ENCODE results near the gene SLC6A13.

Gene SLC6A13

GRCh38 chr12:204261-204678, 58.4 kb downstream of the SLC6A13 start:
- H3K9ac ChIP-seq (ENCODE audit: low read length): no peak overlapping the region
- H3K4me3 ChIP-seq (ENCODE audit: low read length): peak overlapping the region; percentile 42
- peaks cover 41% of the 10 kb centered on the region for H3K27me3 ChIP-seq (replicated peaks; ENCODE audit: control insufficient read depth, insufficient read depth, low read length)
- peaks cover 10% of the 10 kb centered on the region for H3K4me1 ChIP-seq (ENCODE audit: control insufficient read depth, insufficient read depth, low read length)
- no peaks in the 10 kb centered on the region for H3K36me3 ChIP-seq (ENCODE audit: control insufficient read depth, insufficient read depth, low read length, severe bottlenecking)
- no peak for DNase-seq (ENCODE audit: low read depth)
- H3K9me3 ChIP-seq (ENCODE audit: control insufficient read depth, low read length): no peaks in the 10 kb centered on the region

- peak overlapping the region; percentile 42 for H3K4me3 ChIP-seq (ENCODE audit: low read length)
- peaks cover 37% of the 10 kb centered on the region for H3K27me3 ChIP-seq (replicated peaks; ENCODE audit: control insufficient read depth, insufficient read depth, low read length)
- no peaks in the 10 kb centered on the region for H3K9me3 ChIP-seq (ENCODE audit: control insufficient read depth, low read length)
- no peak overlapping the region for H3K9ac ChIP-seq (ENCODE audit: low read length)
- no peaks in the 10 kb centered on the region for H3K36me3 ChIP-seq (ENCODE audit: control insufficient read depth, insufficient read depth, low read length, severe bottlenecking)
- peaks cover 16% of the 10 kb centered on the region for H3K4me1 ChIP-seq (ENCODE audit: control insufficient read depth, insufficient read depth, low read length)
- DNase-seq (ENCODE audit: low read depth): peak; percentile 17
Observed at GRCh38 chr12:203462-204260, 59.0 kb downstream of the SLC6A13 start.

- H3K9ac ChIP-seq (ENCODE audit: low read length): no peak overlapping the region
- no peaks in the 10 kb centered on the region for H3K36me3 ChIP-seq (ENCODE audit: control insufficient read depth, insufficient read depth, low read length, severe bottlenecking)
- peaks cover 37% of the 10 kb centered on the region for H3K27me3 ChIP-seq (replicated peaks; ENCODE audit: control insufficient read depth, insufficient read depth, low read length)
- H3K4me1 ChIP-seq (ENCODE audit: control insufficient read depth, insufficient read depth, low read length): peaks cover 18% of the 10 kb centered on the region
- no peaks in the 10 kb centered on the region for H3K9me3 ChIP-seq (ENCODE audit: control insufficient read depth, low read length)
- DNase-seq (ENCODE audit: low read depth): no peak
- H3K4me3 ChIP-seq (ENCODE audit: low read length): peak overlapping the region; percentile 42
Observed at GRCh38 chr12:203074-203461, 59.6 kb downstream of the SLC6A13 start.

DNA sequence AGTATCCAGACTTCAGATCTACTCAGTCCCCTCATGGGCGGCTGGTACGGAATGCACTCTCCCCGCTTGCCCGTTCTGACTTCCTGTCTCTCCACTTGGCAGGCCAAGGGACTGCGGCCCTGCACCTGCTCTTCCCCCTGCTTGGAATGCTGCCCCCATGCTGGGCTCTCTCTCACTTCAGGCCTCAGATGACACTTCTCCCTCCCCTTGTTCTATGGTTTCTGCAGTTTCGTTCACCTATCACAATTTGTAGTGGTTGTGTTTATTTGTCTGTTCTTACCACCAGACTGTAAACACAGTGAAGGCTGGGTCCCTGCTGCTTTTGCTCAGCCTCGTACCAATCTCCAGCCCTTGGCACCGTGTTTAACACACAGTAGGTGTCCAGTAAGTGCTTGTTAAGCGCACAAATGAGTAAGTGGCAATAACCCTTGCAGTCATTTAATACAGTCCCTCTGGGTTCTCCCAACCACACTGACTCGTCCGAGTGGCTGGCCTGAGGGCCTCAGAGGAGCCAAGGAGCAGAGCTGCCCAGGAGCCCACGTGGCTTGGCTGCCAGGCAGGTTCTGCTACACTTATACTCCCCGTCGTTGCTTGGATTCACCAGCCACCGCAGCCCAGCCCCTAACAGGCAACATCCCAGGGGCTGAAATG, 60.4 kb downstream of the SLC6A13 start:
- no peak for DNase-seq (ENCODE audit: low read depth)
- H3K4me1 ChIP-seq (ENCODE audit: control insufficient read depth, insufficient read depth, low read length): peaks cover 18% of the 10 kb centered on the region
- no peaks in the 10 kb centered on the region for H3K9me3 ChIP-seq (ENCODE audit: control insufficient read depth, low read length)
- H3K36me3 ChIP-seq (ENCODE audit: control insufficient read depth, insufficient read depth, low read length, severe bottlenecking): no peaks in the 10 kb centered on the region
- H3K9ac ChIP-seq (ENCODE audit: low read length): no peak overlapping the region
- H3K4me3 ChIP-seq (ENCODE audit: low read length): no peak overlapping the region
- H3K27me3 ChIP-seq (replicated peaks; ENCODE audit: control insufficient read depth, insufficient read depth, low read length): peaks cover 33% of the 10 kb centered on the region

DNA sequence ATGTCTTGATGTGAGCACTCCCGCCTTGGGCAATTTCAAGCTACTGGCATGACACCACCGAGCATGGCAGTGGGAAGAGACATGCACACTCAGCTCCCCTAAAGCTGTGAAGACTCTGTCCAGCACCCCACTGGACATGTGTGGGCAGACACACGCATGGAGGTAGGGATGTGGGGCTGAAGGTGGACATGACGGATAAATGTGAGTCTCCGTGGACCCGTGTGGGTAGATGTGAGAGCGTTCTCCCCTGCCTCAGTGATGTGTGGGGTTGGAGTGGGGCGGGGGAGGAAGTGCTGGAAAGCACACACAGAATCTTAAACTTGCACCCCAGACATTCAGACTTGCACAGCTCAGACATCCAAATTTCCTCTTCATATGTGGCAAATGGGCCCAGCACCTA, 61.3 kb downstream of the SLC6A13 start:
- H3K36me3 ChIP-seq (ENCODE audit: control insufficient read depth, insufficient read depth, low read length, severe bottlenecking): no peaks in the 10 kb centered on the region
- no peaks in the 10 kb centered on the region for H3K9me3 ChIP-seq (ENCODE audit: control insufficient read depth, low read length)
- H3K4me3 ChIP-seq (ENCODE audit: low read length): no peak overlapping the region
- DNase-seq (ENCODE audit: low read depth): no peak
- peaks cover 18% of the 10 kb centered on the region for H3K4me1 ChIP-seq (ENCODE audit: control insufficient read depth, insufficient read depth, low read length)
- no peak overlapping the region for H3K9ac ChIP-seq (ENCODE audit: low read length)
- H3K27me3 ChIP-seq (replicated peaks; ENCODE audit: control insufficient read depth, insufficient read depth, low read length): peaks cover 26% of the 10 kb centered on the region

- Histone ChIP-seq H3K27me3 (replicated peaks; ENCODE audit: control insufficient read depth, insufficient read depth, low read length) (peaks cover 40% of the 10 kb centered on the region), H3K9ac (ENCODE audit: low read length) (no peak overlapping the region), H3K4me1 (ENCODE audit: control insufficient read depth, insufficient read depth, low read length) (peaks cover 14% of the 10 kb centered on the region), H3K4me3 (ENCODE audit: low read length) (no peak overlapping the region), H3K9me3 (ENCODE audit: control insufficient read depth, low read length) (no peaks in the 10 kb centered on the region), H3K36me3 (ENCODE audit: control insufficient read depth, insufficient read depth, low read length, severe bottlenecking) (no peaks in the 10 kb centered on the region)
- DNase-seq (ENCODE audit: low read depth): no peak
Observed at GRCh38 chr12:198705-199104, 63.9 kb downstream of the SLC6A13 start.

DNA sequence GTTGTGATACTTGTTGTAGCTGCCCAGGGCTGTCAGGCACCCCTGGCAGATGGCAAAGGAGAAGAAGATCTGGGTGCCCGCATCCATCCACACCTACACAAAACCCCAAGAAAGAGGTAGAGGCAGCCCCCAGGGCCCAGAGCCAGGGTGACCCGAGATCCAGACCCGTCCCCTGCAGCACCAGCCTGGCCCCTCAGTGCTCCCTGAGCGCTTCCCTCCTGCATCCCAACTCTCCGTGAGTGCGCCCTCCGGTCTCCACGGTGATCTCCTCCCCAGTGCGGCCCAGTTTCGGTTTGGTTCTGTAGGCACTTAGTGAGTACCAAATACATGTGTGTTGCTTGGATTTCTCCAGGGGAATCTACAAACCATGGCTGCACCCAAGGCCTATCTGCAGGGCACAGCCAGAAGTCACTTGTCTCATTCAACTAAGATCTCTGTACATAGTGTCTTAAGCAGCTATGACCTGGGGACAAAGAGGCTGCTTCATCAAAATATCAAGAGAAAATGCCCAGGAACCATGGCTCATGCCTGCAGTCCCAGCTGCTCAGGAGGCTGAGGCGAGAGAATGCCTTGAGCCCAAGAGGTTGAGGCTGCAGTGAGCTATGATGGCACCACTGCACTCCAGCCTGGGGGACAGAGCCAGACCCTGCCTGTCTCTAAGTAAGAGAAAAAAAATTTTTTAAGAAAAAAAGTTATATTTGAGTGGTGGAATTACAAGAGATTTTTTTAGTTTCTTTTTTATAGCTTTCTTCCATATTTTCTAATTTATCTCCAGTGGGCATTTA, 64.5 kb downstream of the SLC6A13 start:
- no peaks in the 10 kb centered on the region for H3K9me3 ChIP-seq (ENCODE audit: control insufficient read depth, low read length)
- no peak overlapping the region for H3K4me3 ChIP-seq (ENCODE audit: low read length)
- H3K36me3 ChIP-seq (ENCODE audit: control insufficient read depth, insufficient read depth, low read length, severe bottlenecking): no peaks in the 10 kb centered on the region
- peaks cover 14% of the 10 kb centered on the region for H3K4me1 ChIP-seq (ENCODE audit: control insufficient read depth, insufficient read depth, low read length)
- H3K27me3 ChIP-seq (replicated peaks; ENCODE audit: control insufficient read depth, insufficient read depth, low read length): peaks cover 46% of the 10 kb centered on the region
- DNase-seq (ENCODE audit: low read depth): no peak
- H3K9ac ChIP-seq (ENCODE audit: low read length): no peak overlapping the region

GRCh38 chr12:197347-197746, 65.3 kb downstream of the SLC6A13 start:
- H3K4me3 ChIP-seq (ENCODE audit: low read length): no peak overlapping the region
- no peak for DNase-seq (ENCODE audit: low read depth)
- H3K4me1 ChIP-seq (ENCODE audit: control insufficient read depth, insufficient read depth, low read length): peaks cover 14% of the 10 kb centered on the region
- no peak overlapping the region for H3K9ac ChIP-seq (ENCODE audit: low read length)
- H3K36me3 ChIP-seq (ENCODE audit: control insufficient read depth, insufficient read depth, low read length, severe bottlenecking): no peaks in the 10 kb centered on the region
- peaks cover 53% of the 10 kb centered on the region for H3K27me3 ChIP-seq (replicated peaks; ENCODE audit: control insufficient read depth, insufficient read depth, low read length)
- H3K9me3 ChIP-seq (ENCODE audit: control insufficient read depth, low read length): no peaks in the 10 kb centered on the region

GRCh38 chr12:196436-196835, 66.2 kb downstream of the SLC6A13 start:
- Histone ChIP-seq H3K4me3 (ENCODE audit: low read length) (no peak overlapping the region), H3K4me1 (ENCODE audit: control insufficient read depth, insufficient read depth, low read length) (peaks cover 14% of the 10 kb centered on the region), H3K36me3 (ENCODE audit: control insufficient read depth, insufficient read depth, low read length, severe bottlenecking) (no peaks in the 10 kb centered on the region), H3K9ac (ENCODE audit: low read length) (no peak overlapping the region), H3K27me3 (replicated peaks; ENCODE audit: control insufficient read depth, insufficient read depth, low read length) (peaks cover 52% of the 10 kb centered on the region), H3K9me3 (ENCODE audit: control insufficient read depth, low read length) (peaks cover 4% of the 10 kb centered on the region)
- no peak for DNase-seq (ENCODE audit: low read depth)

DNA sequence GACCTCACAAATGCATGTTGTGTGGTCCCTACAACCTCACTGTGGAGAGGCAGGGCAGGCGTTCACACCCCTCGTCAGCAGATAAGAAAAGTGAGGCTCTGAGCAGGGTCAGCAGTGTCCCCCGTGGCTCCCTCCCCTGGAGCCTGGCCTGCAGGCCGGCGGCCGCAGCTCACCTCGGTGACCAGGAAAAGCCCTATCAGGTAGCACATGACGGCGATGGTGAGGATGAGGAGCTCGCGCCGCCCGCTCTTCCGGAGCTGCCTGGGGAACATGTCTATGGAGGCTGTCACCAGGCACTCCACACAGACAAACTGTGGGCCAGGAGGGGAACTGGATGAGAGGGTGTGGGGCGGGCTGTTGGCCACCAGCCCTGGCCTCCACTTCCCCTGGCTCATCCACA, 66.7 kb downstream of the SLC6A13 start:
- Histone ChIP-seq H3K4me3 (ENCODE audit: low read length) (no peak overlapping the region), H3K4me1 (ENCODE audit: control insufficient read depth, insufficient read depth, low read length) (peaks cover 14% of the 10 kb centered on the region), H3K9ac (ENCODE audit: low read length) (no peak overlapping the region), H3K36me3 (ENCODE audit: control insufficient read depth, insufficient read depth, low read length, severe bottlenecking) (no peaks in the 10 kb centered on the region), H3K27me3 (replicated peaks; ENCODE audit: control insufficient read depth, insufficient read depth, low read length) (peaks cover 53% of the 10 kb centered on the region), H3K9me3 (ENCODE audit: control insufficient read depth, low read length) (peaks cover 4% of the 10 kb centered on the region)
- no peak for DNase-seq (ENCODE audit: low read depth)

DNA sequence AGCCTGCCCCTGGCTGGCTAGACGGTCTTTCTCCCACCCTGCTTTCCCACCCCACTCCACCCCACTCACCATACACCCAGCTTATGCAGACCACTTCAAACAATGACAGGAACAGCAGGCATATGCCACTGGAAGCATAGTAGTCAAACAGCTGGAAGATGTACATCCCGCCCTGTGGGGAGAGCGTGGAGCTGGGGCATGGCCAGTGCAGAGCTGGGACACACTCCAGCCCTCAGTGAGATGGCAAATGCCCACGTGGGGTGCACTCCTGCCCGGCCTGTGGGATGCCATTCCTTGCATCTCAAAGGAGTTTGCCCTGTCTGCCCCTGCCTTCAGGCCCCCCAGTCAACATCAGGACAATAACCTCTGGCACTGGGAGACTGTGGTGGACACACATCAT, 67.5 kb downstream of the SLC6A13 start:
- Histone ChIP-seq H3K27me3 (replicated peaks; ENCODE audit: control insufficient read depth, insufficient read depth, low read length) (peaks cover 61% of the 10 kb centered on the region), H3K9me3 (ENCODE audit: control insufficient read depth, low read length) (peaks cover 4% of the 10 kb centered on the region), H3K9ac (ENCODE audit: low read length) (no peak overlapping the region), H3K4me1 (ENCODE audit: control insufficient read depth, insufficient read depth, low read length) (peaks cover 14% of the 10 kb centered on the region), H3K4me3 (ENCODE audit: low read length) (no peak overlapping the region), H3K36me3 (ENCODE audit: control insufficient read depth, insufficient read depth, low read length, severe bottlenecking) (no peaks in the 10 kb centered on the region)
- no peak for DNase-seq (ENCODE audit: low read depth)

All from adipocyte (in vitro differentiated cells).